B cell (primary cell): ENCODE measurements around the gene NCOA1.

Experiments
- CTCF ChIP-seq: fragments of 200-600 bp; IDR thresholded peaks from one replicate; pipeline ENCODE4 v1.8.0; 2022; ENCODE audit warnings: antibody characterized with exemption, mild to moderate bottlenecking
- EZH2 ChIP-seq: IDR thresholded peaks from 2 replicates; pipeline ENCODE4 v1.6.1; 2012; ENCODE audit warnings: borderline replicate concordance, low read depth, mild to moderate bottlenecking, moderate library complexity, low read length; ENCODE audit not compliant: insufficient read depth, poor library complexity, severe bottlenecking

DNA sequence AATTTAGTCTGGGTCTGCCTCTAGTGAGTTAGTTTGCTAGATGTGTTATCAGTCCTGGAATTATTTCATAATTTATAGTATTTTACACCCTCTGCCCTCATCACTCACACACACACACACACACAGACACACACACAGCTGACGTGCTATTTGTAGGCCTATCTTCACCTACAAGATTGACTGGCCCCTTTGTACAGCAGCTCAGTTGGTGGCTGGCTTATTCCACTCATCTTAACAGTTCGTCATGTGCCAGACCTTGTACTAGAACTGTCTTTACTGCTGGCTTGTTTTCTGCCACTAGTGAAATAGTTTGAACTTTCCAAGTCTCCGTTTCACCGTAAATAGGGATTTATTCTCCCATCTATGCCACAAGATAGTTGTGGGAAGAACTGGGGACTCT, 323.5 kb downstream of the NCOA1 start:
- no peak for TF ChIP-seq EZH2
- no peak for TF ChIP-seq CTCF
